Trophoblast cell (in vitro differentiated cells and primary cell): ENCODE data around the gene PPP1R14D.

Experiments
- DNase-seq, 2 donors: peaks; one replicate each; pipeline ENCODE4 v3.0.0-alpha.2; 2016
- H2AFZ ChIP-seq: 2 replicates; pipeline ENCODE4 v1.6.1; 2013; ENCODE audit warnings: low read length, moderate library complexity, mild to moderate bottlenecking; ENCODE audit not compliant: insufficient read depth, poor library complexity
- H2AK5ac ChIP-seq: 2 replicates; pipeline ENCODE4 v1.6.1; 2013; ENCODE audit warnings: mild to moderate bottlenecking, low read length
- H2BK120ac ChIP-seq: 2 replicates; pipeline ENCODE4 v1.6.1; 2013; ENCODE audit warnings: low read length, mild to moderate bottlenecking, moderate library complexity; ENCODE audit not compliant: insufficient read depth, poor library complexity
- H2BK12ac ChIP-seq: 2 replicates; pipeline ENCODE4 v1.6.1; 2013; ENCODE audit warnings: mild to moderate bottlenecking, low read length, moderate library complexity
- H2BK5ac ChIP-seq: 2 replicates; pipeline ENCODE4 v1.6.1; 2013; ENCODE audit warnings: low read length, low read depth, moderate library complexity, mild to moderate bottlenecking; ENCODE audit not compliant: poor library complexity
- H3K14ac ChIP-seq: 2 replicates; pipeline ENCODE4 v1.6.1; 2013; ENCODE audit warnings: mild to moderate bottlenecking, low read length
- H3K18ac ChIP-seq: 2 replicates; pipeline ENCODE4 v1.6.1; 2013; ENCODE audit warnings: mild to moderate bottlenecking, low read length
- H3K23ac ChIP-seq: 2 replicates; pipeline ENCODE4 v1.6.1; 2013; ENCODE audit warnings: low read length
- H3K27ac ChIP-seq: 2 replicates; pipeline ENCODE4 v1.5.1; 2013; ENCODE audit warnings: low read depth, mild to moderate bottlenecking, inconsistent platforms, low read length, moderate library complexity
- H3K27me3 ChIP-seq: 2 replicates; pipeline ENCODE4 v1.6.1; 2013; ENCODE audit warnings: inconsistent platforms, mild to moderate bottlenecking, low read length, moderate library complexity; ENCODE audit not compliant: insufficient read depth
- H3K36me3 ChIP-seq, 2 experiments: 1 replicate in 1 of 2; 2 replicates in 1 of 2; pipeline ENCODE4 v1.6.1; 2013; ENCODE audit warnings: low read length in 2 of 2, mild to moderate bottlenecking in 2 of 2, moderate library complexity in 1 of 2; ENCODE audit not compliant: insufficient read depth in 2 of 2, control insufficient read depth in 1 of 2
- H3K4ac ChIP-seq: 2 replicates; pipeline ENCODE4 v1.6.1; 2013; ENCODE audit warnings: low read depth, mild to moderate bottlenecking, low read length, moderate library complexity
- H3K4me1 ChIP-seq, 2 experiments: 1 replicate in 1 of 2; 2 replicates in 1 of 2; pipeline ENCODE4 v1.6.1; 2013; ENCODE audit warnings: low read length in 2 of 2, mild to moderate bottlenecking in 2 of 2, moderate library complexity in 1 of 2; ENCODE audit not compliant: insufficient read depth in 2 of 2, control insufficient read depth in 1 of 2
- H3K4me2 ChIP-seq: 2 replicates; pipeline ENCODE4 v1.6.1; 2013; ENCODE audit warnings: inconsistent platforms, mild to moderate bottlenecking, low read length, moderate library complexity
- H3K4me3 ChIP-seq: 2 replicates; pipeline ENCODE4 v1.5.1; 2013; ENCODE audit warnings: mild to moderate bottlenecking, low read depth, low read length, inconsistent platforms
- H3K79me1 ChIP-seq: one replicate; pipeline ENCODE4 v1.6.1; 2013; ENCODE audit warnings: low read length
- H3K79me2 ChIP-seq: 2 replicates; pipeline ENCODE4 v1.6.1; 2013; ENCODE audit warnings: low read length, mild to moderate bottlenecking; ENCODE audit not compliant: control insufficient read depth, insufficient read depth, poor library complexity
- H3K9ac ChIP-seq: 2 replicates; pipeline ENCODE4 v1.6.1; 2013; ENCODE audit warnings: mild to moderate bottlenecking, low read length
- H3K9me3 ChIP-seq: 2 replicates; pipeline ENCODE4 v1.6.1; 2013; ENCODE audit warnings: low read depth, mild to moderate bottlenecking, control low read depth, inconsistent platforms, low read length; ENCODE audit not compliant: insufficient read depth
- H4K12ac ChIP-seq: 2 replicates; pipeline ENCODE4 v1.6.1; 2013; ENCODE audit warnings: low read depth, mild to moderate bottlenecking, low read length, moderate library complexity
- H4K8ac ChIP-seq: 2 replicates; pipeline ENCODE4 v1.6.1; 2013; ENCODE audit warnings: low read depth, mild to moderate bottlenecking, low read length, moderate library complexity
- H4K91ac ChIP-seq: one replicate; pipeline ENCODE4 v1.6.1; 2013; ENCODE audit warnings: low read depth, mild to moderate bottlenecking, low read length, moderate library complexity
- WGBS: extraction: QIAGEN DNeasy Blood & Tissue Kit; methylation state at CpG from one replicate; pipeline ENCODE4 v1.1.7; 2013; ENCODE audit warnings: missing lambda C conversion rate; ENCODE audit not compliant: insufficient read length, insufficient coverage; ENCODE audit errors: extremely low coverage; 5-methylcytosine and 5-hydroxymethylcytosine counted together

The PPP1R14D gene

DNA sequence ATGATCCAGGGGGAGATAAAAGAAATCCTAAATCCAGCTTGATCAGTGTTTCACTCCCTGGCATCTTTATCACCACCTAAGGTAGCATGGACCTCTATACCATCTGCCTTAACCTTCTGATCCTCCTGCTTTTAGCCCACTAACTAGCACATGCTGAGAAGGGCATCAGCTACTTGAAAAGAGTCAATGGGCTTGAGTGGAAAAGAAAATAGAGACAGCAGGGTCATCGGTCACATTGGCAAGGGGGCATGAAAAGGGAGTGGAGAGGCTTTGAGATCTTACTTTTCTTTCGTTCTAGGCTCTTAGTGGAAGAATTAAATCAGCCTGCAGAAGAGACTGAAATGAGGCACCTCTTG is 21.9 kb downstream of the PPP1R14D start:
- H4K8ac ChIP-seq: peak overlapping the region; percentile 99
- no CpG with 5 or more reads among the region's 2 CpGs for WGBS
- H2AK5ac ChIP-seq: no peak overlapping the region
- H2AFZ ChIP-seq: no peak overlapping the region
- H3K9ac ChIP-seq: peak overlapping the region; percentile 44
- H3K23ac ChIP-seq: no peak overlapping the region
- H3K36me3 ChIP-seq: peaks cover 6 to 8% of the 10 kb centered on the region in 2 experiments
- peak overlapping the region; percentile 60 for H4K12ac ChIP-seq
- peak overlapping the region; percentile 26 for H3K14ac ChIP-seq
- H3K79me1 ChIP-seq: peaks cover 10% of the 10 kb centered on the region
- no peak overlapping the region for H2BK120ac ChIP-seq
- H3K18ac ChIP-seq: peak overlapping the region; percentile 30
- no peak overlapping the region for H3K4ac ChIP-seq
- peaks cover 7% of the 10 kb centered on the region for H3K79me2 ChIP-seq
- H3K4me2 ChIP-seq: peak overlapping the region; percentile 64
- H2BK5ac ChIP-seq: no peak overlapping the region
- no peaks in the 10 kb centered on the region for H3K27me3 ChIP-seq
- H3K4me3 ChIP-seq: peak overlapping the region; percentile 98
- H3K27ac ChIP-seq: no peak overlapping the region
- DNase-seq: no peak
- H3K4me1 ChIP-seq: peaks cover 3 to 9% of the 10 kb centered on the region in 2 experiments
- no peak overlapping the region for H2BK12ac ChIP-seq
- peak overlapping the region; percentile 37 for H4K91ac ChIP-seq
- H3K9me3 ChIP-seq: peaks cover 3% of the 10 kb centered on the region

GRCh38 chr15:40803688-40804087 is 24.8 kb downstream of the PPP1R14D start:
- H3K36me3 ChIP-seq: no peaks in the 10 kb centered on the region
- H3K9me3 ChIP-seq: peaks cover 3% of the 10 kb centered on the region
- no peak overlapping the region for H3K9ac ChIP-seq
- H3K14ac ChIP-seq: no peak overlapping the region
- H3K4me2 ChIP-seq: no peak overlapping the region
- peaks cover 3 to 9% of the 10 kb centered on the region in 2 experiments for H3K4me1 ChIP-seq
- H3K79me2 ChIP-seq: peaks cover 7% of the 10 kb centered on the region
- no peak overlapping the region for H4K12ac ChIP-seq
- peaks cover 10% of the 10 kb centered on the region for H3K79me1 ChIP-seq
- H3K23ac ChIP-seq: no peak overlapping the region
- H3K4me3 ChIP-seq: no peak overlapping the region
- H2AK5ac ChIP-seq: no peak overlapping the region
- no peak overlapping the region for H2BK5ac ChIP-seq
- no peak overlapping the region for H2AFZ ChIP-seq
- no CpG with 5 or more reads among the region's 1 CpG for WGBS
- no peak overlapping the region for H3K4ac ChIP-seq
- no peak overlapping the region for H4K8ac ChIP-seq
- H2BK120ac ChIP-seq: no peak overlapping the region
- H3K27ac ChIP-seq: no peak overlapping the region
- no peak overlapping the region for H4K91ac ChIP-seq
- H3K27me3 ChIP-seq: no peaks in the 10 kb centered on the region
- no peak for DNase-seq
- no peak overlapping the region for H3K18ac ChIP-seq
- H2BK12ac ChIP-seq: no peak overlapping the region

DNA sequence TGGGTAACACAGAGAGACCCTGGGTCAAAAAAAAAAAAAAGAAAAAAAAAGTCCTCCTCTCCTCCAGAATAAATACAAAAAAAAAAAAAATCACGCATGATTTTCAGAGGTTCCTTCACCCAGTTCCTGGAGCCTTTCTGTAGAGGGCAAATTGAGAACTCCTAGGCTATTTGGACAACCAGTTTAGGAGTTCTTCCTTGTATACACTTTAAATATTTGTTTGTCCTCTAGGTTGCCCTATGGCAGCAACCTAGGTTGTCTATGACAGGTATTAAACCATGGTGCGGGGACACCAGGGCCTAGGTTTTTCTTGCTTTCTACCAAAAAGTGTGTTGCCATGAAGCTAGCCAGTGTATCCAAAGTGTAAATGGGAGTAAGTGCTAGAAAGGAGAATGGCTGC is 25.4 kb downstream of the PPP1R14D start:
- H2AFZ ChIP-seq: no peak overlapping the region
- H3K9ac ChIP-seq: no peak overlapping the region
- peaks cover 10% of the 10 kb centered on the region for H3K79me1 ChIP-seq
- H3K4me2 ChIP-seq: no peak overlapping the region
- no peak overlapping the region for H2AK5ac ChIP-seq
- H4K12ac ChIP-seq: no peak overlapping the region
- H3K9me3 ChIP-seq: peaks cover 3% of the 10 kb centered on the region
- no peak overlapping the region for H4K8ac ChIP-seq
- peaks cover 3 to 7% of the 10 kb centered on the region in 2 experiments for H3K4me1 ChIP-seq
- no peak overlapping the region for H3K18ac ChIP-seq
- no peak overlapping the region for H3K27ac ChIP-seq
- H2BK5ac ChIP-seq: no peak overlapping the region
- no peak overlapping the region for H2BK12ac ChIP-seq
- peaks cover 7% of the 10 kb centered on the region for H3K79me2 ChIP-seq
- no peak for DNase-seq
- no peaks in the 10 kb centered on the region for H3K36me3 ChIP-seq
- WGBS: no CpG with 5 or more reads among the region's 2 CpGs
- H3K4me3 ChIP-seq: no peak overlapping the region
- H3K14ac ChIP-seq: no peak overlapping the region
- H3K23ac ChIP-seq: no peak overlapping the region
- H2BK120ac ChIP-seq: no peak overlapping the region
- H3K27me3 ChIP-seq: no peaks in the 10 kb centered on the region
- H4K91ac ChIP-seq: no peak overlapping the region
- no peak overlapping the region for H3K4ac ChIP-seq

DNA sequence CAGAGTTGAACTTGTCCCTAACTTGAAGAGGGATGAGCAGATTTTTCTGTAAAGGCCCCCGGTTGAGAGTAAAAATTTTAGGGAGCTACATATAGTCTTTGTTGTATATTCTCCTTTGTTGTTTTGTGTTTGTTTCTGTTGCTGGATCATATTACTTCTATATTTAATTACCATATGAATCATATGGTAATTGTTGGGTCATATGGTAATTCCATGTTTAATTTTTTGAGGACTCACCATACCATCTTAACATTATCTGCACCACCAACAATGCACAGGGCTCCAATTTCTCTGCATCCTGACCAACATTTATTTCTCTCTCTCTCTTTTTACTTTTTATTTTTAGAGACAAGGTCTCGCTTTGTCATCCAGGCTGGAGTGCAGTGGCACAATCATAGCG is 29.0 kb downstream of the PPP1R14D start:
- Histone ChIP-seq H3K4me1 (no peaks in the 10 kb centered on the region), H3K23ac (no peak overlapping the region), H2BK12ac (no peak overlapping the region), H4K91ac (no peak overlapping the region), H3K79me1 (no peaks in the 10 kb centered on the region), H4K12ac (no peak overlapping the region), H3K27me3 (no peaks in the 10 kb centered on the region), H3K4me2 (no peak overlapping the region), H3K27ac (no peak overlapping the region), H2BK120ac (no peak overlapping the region), H3K18ac (no peak overlapping the region), H3K9ac (no peak overlapping the region), H3K9me3 (no peaks in the 10 kb centered on the region), H4K8ac (no peak overlapping the region), H3K4me3 (no peak overlapping the region), H3K4ac (no peak overlapping the region), H3K36me3 (no peaks in the 10 kb centered on the region), H3K79me2 (no peaks in the 10 kb centered on the region), H3K14ac (no peak overlapping the region), H2BK5ac (no peak overlapping the region), H2AK5ac (no peak overlapping the region), H2AFZ (no peak overlapping the region)
- no peak for DNase-seq
- no CpG with 5 or more reads among the region's 3 CpGs for WGBS
